ENCODE measurements around the gene GGA2.
A peak's percentile ranks its signal among the peaks of the same experiment; 100 is the strongest.
"Not testable (repeated sequence)": the region's sequence is repeated elsewhere in the genome, so short reads cannot be mapped to it uniquely, and the experiment has no call there.

GGA2 gene

GRCh38 chr16:23501291-23501690 lies 9.0 kb downstream of the GGA2 start:
- DNase-seq, result no peak

GRCh38 chr16:23500862-23501225 lies 9.4 kb downstream of the GGA2 start:
- no peak for DNase-seq

- no peak for DNase-seq
Measured at GRCh38 chr16:23500212-23500861, 10.0 kb downstream of the GGA2 start.

- no peak for DNase-seq
Measured at GRCh38 chr16:23499801-23500200, 10.5 kb downstream of the GGA2 start.

GRCh38 chr16:23498863-23499262 lies 11.4 kb downstream of the GGA2 start:
- no peak for DNase-seq

- DNase-seq, result no peak
Measured at GRCh38 chr16:23497543-23497868, 12.8 kb downstream of the GGA2 start.

- DNase-seq, result no peak
Measured at GRCh38 chr16:23496821-23497542, 13.3 kb downstream of the GGA2 start.

- no peak for DNase-seq
Measured at GRCh38 chr16:23495671-23496070, 14.6 kb downstream of the GGA2 start.

GRCh38 chr16:23494188-23494587 lies 16.1 kb downstream of the GGA2 start:
- DNase-seq, result no peak

- DNase-seq, result no peak
Measured at GRCh38 chr16:23491490-23492391, 18.6 kb downstream of the GGA2 start.

GRCh38 chr16:23486480-23486879 lies 23.8 kb downstream of the GGA2 start:
- no peak for DNase-seq

- no peak for DNase-seq
Measured at GRCh38 chr16:23485841-23486240, 24.5 kb downstream of the GGA2 start.

GRCh38 chr16:23485257-23485614 lies 25.1 kb downstream of the GGA2 start:
- DNase-seq, result no peak

GRCh38 chr16:23484510-23485256 lies 25.6 kb downstream of the GGA2 start:
- no peak for DNase-seq

- not testable (repeated sequence) for DNase-seq
Measured at GRCh38 chr16:23483492-23483891, 26.8 kb downstream of the GGA2 start.

- no peak for DNase-seq
Measured at GRCh38 chr16:23482778-23483177, 27.5 kb downstream of the GGA2 start.

- no peak for DNase-seq
Measured at GRCh38 chr16:23480257-23480656, 30.0 kb downstream of the GGA2 start.

GRCh38 chr16:23479138-23479537 lies 31.2 kb downstream of the GGA2 start:
- DNase-seq, result no peak

- no peak for DNase-seq
Measured at GRCh38 chr16:23478566-23478965, 31.7 kb downstream of the GGA2 start.

- DNase-seq, result no peak
Measured at GRCh38 chr16:23476289-23476688, 34.0 kb downstream of the GGA2 start.

GRCh38 chr16:23469814-23470213 lies 40.5 kb downstream of the GGA2 start:
- DNase-seq, result no peak

- peak; percentile 42 for DNase-seq
Measured at GRCh38 chr16:23466162-23466885, 44.0 kb downstream of the GGA2 start.

GRCh38 chr16:23465179-23465578 lies 45.1 kb downstream of the GGA2 start:
- no peak for DNase-seq

Measured in T1000 (cell line).